H1 (cell line): ENCODE measurements around the gene ARHGAP28. TPM values are rescaled to one million over a fixed set of nuclear protein-coding genes. Genes with fewer than 3 reads are reported as not detected.
A peak's percentile ranks its signal among the peaks of the same experiment; 100 is the strongest.

Experiments used
- CTCF ChIA-PET: fragments of 300-600 bp; sonication (Branson Sonifier 250); formaldehyde crosslinking; loops from one replicate; lab custom pipeline; 2021; ENCODE audit not compliant: partially characterized antibody; lab: Charles Lee
- POLR2A ChIA-PET: fragments of 300-600 bp; sonication (Branson Sonifier 250); formaldehyde crosslinking; loops from one replicate; lab custom pipeline; 2021; ENCODE audit warnings: inconsistent platforms; ENCODE audit not compliant: partially characterized antibody; lab: Charles Lee
- DNase-seq, 2 experiments: peaks; one replicate each; pipeline versions ENCODE4 v3.0.0 to v3.0.0-alpha.2; 2010 to 2022; ENCODE audit warnings: low spot score in 2 of 2, low read depth in 1 of 2, mixed read lengths in 1 of 2
- FAIRE-seq: peaks from 2 replicates; lab custom pipeline; 2011; peaks lifted over from hg19 to GRCh38; lab: Jason Lieb, UNC
- H2AFZ ChIP-seq: 2 replicates; pipeline ENCODE4 v1.8.1; 2012; ENCODE audit warnings: low read length, inconsistent platforms
- H2AK5ac ChIP-seq: 2 replicates; pipeline ENCODE4 v1.6.1; 2013; ENCODE audit warnings: low read depth, low read length
- H2BK120ac ChIP-seq: replicated peaks from 2 replicates; pipeline ENCODE3; 2013; ENCODE audit warnings: low read depth, low read length, inconsistent platforms
- H2BK12ac ChIP-seq: 2 replicates; pipeline ENCODE4 v1.6.1; 2013; ENCODE audit warnings: low read depth, low read length
- H2BK15ac ChIP-seq: 2 replicates; pipeline ENCODE4 v1.6.1; 2013; ENCODE audit warnings: low read length
- H2BK20ac ChIP-seq: 2 replicates; pipeline ENCODE4 v1.6.1; 2013; ENCODE audit warnings: low read length
- H2BK5ac ChIP-seq: 2 replicates; pipeline ENCODE4 v1.6.1; 2013; ENCODE audit warnings: low read depth, low read length
- H3K14ac ChIP-seq: 2 replicates; pipeline ENCODE4 v1.6.1; 2013; ENCODE audit warnings: inconsistent platforms; ENCODE audit not compliant: insufficient read length
- H3K18ac ChIP-seq: 2 replicates; pipeline ENCODE4 v1.6.1; 2013; ENCODE audit warnings: low read length; ENCODE audit errors: extremely low read depth
- H3K23ac ChIP-seq: 2 replicates; pipeline ENCODE4 v1.6.1; 2013; ENCODE audit warnings: inconsistent platforms; ENCODE audit not compliant: insufficient read length
- H3K23me2 ChIP-seq: 2 replicates; pipeline ENCODE4 v1.6.1; 2013; ENCODE audit warnings: low read depth, low read length
- H3K27ac ChIP-seq: 2 replicates; pipeline ENCODE4 v1.6.1; 2011; ENCODE audit warnings: low read depth, low read length, inconsistent platforms
- H3K27me3 ChIP-seq, 4 experiments: replicated peaks in 1 of 4; 1 replicate in 1 of 4; 2 replicates in 3 of 4; pipeline versions ENCODE4 v1.6.1 to v1.8.1; 2011 to 2013; ENCODE audit warnings: low read length in 3 of 4, mild to moderate bottlenecking in 3 of 4, inconsistent platforms in 2 of 4, mixed read lengths in 2 of 4, moderate library complexity in 1 of 4; ENCODE audit not compliant: control insufficient read depth in 3 of 4, insufficient read depth in 3 of 4; ENCODE audit errors: extremely low read depth in 1 of 4
- H3K36me3 ChIP-seq, 4 experiments: 2 replicates each; pipeline versions ENCODE4 v1.6.1 to v1.8.1; 2011 to 2013; ENCODE audit warnings: mild to moderate bottlenecking in 4 of 4, low read length in 3 of 4, moderate library complexity in 2 of 4, control low read depth in 1 of 4, inconsistent platforms in 1 of 4; ENCODE audit not compliant: insufficient read depth in 4 of 4, control insufficient read depth in 2 of 4
- H3K4ac ChIP-seq: replicated peaks from 2 replicates; pipeline ENCODE3; 2013; ENCODE audit warnings: low read length, low read depth, mixed read lengths, inconsistent platforms; ENCODE audit not compliant: insufficient read length
- H3K4me1 ChIP-seq, 4 experiments: replicated peaks in 1 of 4; 1 replicate in 1 of 4; 2 replicates in 3 of 4; pipeline versions ENCODE4 v1.6.1 to v1.8.1; 2011 to 2013; ENCODE audit warnings: low read length in 3 of 4, inconsistent platforms in 2 of 4, mixed read lengths in 1 of 4; ENCODE audit not compliant: insufficient read depth in 4 of 4, control insufficient read depth in 3 of 4
- H3K4me2 ChIP-seq, 2 experiments: 2 replicates each; pipeline versions ENCODE4 v1.6.1 to v1.8.1; 2011 to 2013; ENCODE audit warnings: low read depth in 2 of 2, low read length in 2 of 2, control low read depth in 1 of 2, inconsistent platforms in 1 of 2, mild to moderate bottlenecking in 1 of 2; ENCODE audit not compliant: insufficient read depth in 1 of 2
- H3K4me3 ChIP-seq, 4 experiments: fragments of 200-600, 300-600 bp in 1 of 4; sonication (generic), shearing (Covaris generic), sonication (Bioruptor Twin) in 1 of 4; 2 replicates each; pipeline versions ENCODE4 v1.5.1 to v1.8.1; 2011 to 2016; ENCODE audit warnings: low read length in 4 of 4, low read depth in 3 of 4, control low read depth in 2 of 4, inconsistent platforms in 2 of 4, mild to moderate bottlenecking in 2 of 4, mixed read lengths in 1 of 4, moderate library complexity in 1 of 4; ENCODE audit not compliant: insufficient read depth in 2 of 4; ENCODE audit errors: extremely low read depth in 1 of 4
- H3K56ac ChIP-seq: replicated peaks from 2 replicates; pipeline ENCODE3; 2013; ENCODE audit warnings: low read depth, mild to moderate bottlenecking, mixed read lengths, low read length, inconsistent platforms; ENCODE audit not compliant: insufficient read length
- H3K79me1 ChIP-seq: 2 replicates; pipeline ENCODE4 v1.6.1; 2013; ENCODE audit warnings: low read depth, low read length, control low read depth
- H3K79me2 ChIP-seq, 2 experiments: 2 replicates each; pipeline versions ENCODE4 v1.6.1 to v1.8.1; 2012 to 2013; ENCODE audit warnings: low read length in 2 of 2, mild to moderate bottlenecking in 2 of 2, inconsistent platforms in 1 of 2; ENCODE audit not compliant: insufficient read depth in 2 of 2, control insufficient read depth in 1 of 2
- H3K9ac ChIP-seq, 4 experiments: replicated peaks in 1 of 4; 1 replicate in 1 of 4; 2 replicates in 3 of 4; pipeline versions ENCODE4 v1.6.1 to v1.8.1; 2011 to 2013; ENCODE audit warnings: low read depth in 3 of 4, low read length in 3 of 4, control low read depth in 2 of 4, mild to moderate bottlenecking in 2 of 4, moderate library complexity in 2 of 4, inconsistent platforms in 1 of 4; ENCODE audit errors: extremely low read depth in 1 of 4
- H3K9me3 ChIP-seq, 2 experiments: 2 replicates each; pipeline versions ENCODE4 v1.6.1 to v1.8.1; 2012 to 2013; ENCODE audit warnings: mild to moderate bottlenecking in 2 of 2, moderate library complexity in 2 of 2, control low read depth in 1 of 2, inconsistent platforms in 1 of 2, low read depth in 1 of 2, low read length in 1 of 2, mixed read lengths in 1 of 2; ENCODE audit not compliant: insufficient read depth in 2 of 2
- H4K20me1 ChIP-seq, 2 experiments: replicated peaks in 1 of 2; 2 replicates each; pipeline versions ENCODE3 to v1.8.1; 2011 to 2013; ENCODE audit warnings: inconsistent platforms in 2 of 2, low read length in 2 of 2, mild to moderate bottlenecking in 1 of 2; ENCODE audit not compliant: insufficient read depth in 2 of 2, control insufficient read depth in 1 of 2
- H4K5ac ChIP-seq: 2 replicates; pipeline ENCODE4 v1.6.1; 2013; ENCODE audit warnings: low read length, low read depth, mixed read lengths, inconsistent platforms; ENCODE audit not compliant: insufficient read length
- H4K8ac ChIP-seq: 2 replicates; pipeline ENCODE4 v1.8.0; 2013; ENCODE audit warnings: mild to moderate bottlenecking, moderate library complexity, low read length, inconsistent platforms; ENCODE audit not compliant: insufficient read depth; ENCODE audit errors: extremely low read depth
- H4K91ac ChIP-seq: replicated peaks from 2 replicates; pipeline ENCODE3; 2013; ENCODE audit warnings: low read length, mixed read lengths, inconsistent platforms; ENCODE audit not compliant: insufficient read length
- BACH1 ChIP-seq: IDR thresholded peaks from 2 replicates; pipeline ENCODE4 v1.6.1; 2012; ENCODE audit warnings: low read length, improper control_type of control experiment
- BCL11A ChIP-seq, 2 experiments: IDR thresholded peaks; one replicate each; pipeline ENCODE4 v1.6.1; 2011; ENCODE audit warnings: low read depth in 2 of 2, low read length in 2 of 2, mild to moderate bottlenecking in 2 of 2
- BRCA1 ChIP-seq: IDR thresholded peaks from 2 replicates; pipeline ENCODE4 v1.6.1; 2012; ENCODE audit warnings: low read depth, low read length, improper control_type of control experiment
- CEBPB ChIP-seq: IDR thresholded peaks from 2 replicates; pipeline ENCODE4 v1.6.1; 2012; ENCODE audit warnings: low read depth, low read length
- EP300 ChIP-seq, 2 experiments: IDR thresholded peaks; 1 replicate in 1 of 2; 2 replicates in 1 of 2; pipeline ENCODE4 v1.6.1; 2011 to 2012; ENCODE audit warnings: low read depth in 2 of 2, low read length in 2 of 2, mild to moderate bottlenecking in 2 of 2, borderline replicate concordance in 1 of 2, inconsistent platforms in 1 of 2, moderate library complexity in 1 of 2
- JUND ChIP-seq: IDR thresholded peaks from 2 replicates; pipeline ENCODE4 v1.6.1; 2011; ENCODE audit warnings: mild to moderate bottlenecking, improper control_type of control experiment, low read length
- KDM5A ChIP-seq: fragments of 200-600 bp; IDR thresholded peaks from 2 replicates; pipeline ENCODE4 v1.7.1; 2012; ENCODE audit warnings: mild to moderate bottlenecking, low read length, inconsistent platforms, mixed read lengths
- MAFK ChIP-seq: IDR thresholded peaks from 2 replicates; pipeline ENCODE4 v1.6.1; 2012; ENCODE audit warnings: low read depth, mild to moderate bottlenecking, improper control_type of control experiment, low read length
- POLR2A ChIP-seq, 2 experiments: IDR thresholded peaks; 1 replicate in 1 of 2; 2 replicates in 1 of 2; pipeline ENCODE4 v1.6.1; 2011; ENCODE audit warnings: low read depth in 2 of 2, low read length in 2 of 2, mild to moderate bottlenecking in 2 of 2; ENCODE audit errors: control extremely low read depth in 1 of 2
- RFX5 ChIP-seq: IDR thresholded peaks from 2 replicates; pipeline ENCODE4 v1.6.1; 2011; ENCODE audit warnings: low read depth, low read length, improper control_type of control experiment, borderline replicate concordance
- SIN3A ChIP-seq, 2 experiments: IDR thresholded peaks in 1 of 2; conservative IDR thresholded peaks in 1 of 2; 2 replicates each; pipeline ENCODE4 v1.6.1; 2011 to 2012; ENCODE audit warnings: low read length in 2 of 2, improper control_type of control experiment in 1 of 2, low read depth in 1 of 2, mild to moderate bottlenecking in 1 of 2
- SIX5 ChIP-seq: IDR thresholded peaks from 2 replicates; pipeline ENCODE4 v1.6.1; 2011; ENCODE audit warnings: mild to moderate bottlenecking, low read depth, low read length
- TAF7 ChIP-seq: optimal IDR thresholded peaks from 2 replicates; pipeline ENCODE3; 2011; ENCODE audit warnings: low read depth, mild to moderate bottlenecking, inconsistent platforms, low read length, moderate library complexity, borderline replicate concordance
- TEAD4 ChIP-seq: IDR thresholded peaks from 2 replicates; pipeline ENCODE4 v1.6.1; 2012; ENCODE audit warnings: low read depth, low read length, inconsistent platforms, mixed read lengths
- YY1 ChIP-seq: IDR thresholded peaks from 2 replicates; pipeline ENCODE4 v1.6.1; 2011; ENCODE audit warnings: low read depth, mild to moderate bottlenecking, low read length
- WGBS, 2 experiments: shearing (Covaris generic) in 1 of 2; methylation state at CpG; one replicate each; pipeline versions ENCODE4 v1.1.6 to v1.1.7; 2013 to 2015; ENCODE audit warnings: low lambda C conversion rate in 2 of 2, mixed read lengths in 2 of 2, inconsistent platforms in 1 of 2, low coverage in 1 of 2, missing lambda C conversion rate in 1 of 2; ENCODE audit not compliant: insufficient replicate concordance in 2 of 2, insufficient coverage in 1 of 2, insufficient read length in 1 of 2; ENCODE audit errors: extremely low coverage in 1 of 2, missing lambda C conversion rate in 1 of 2; 5-methylcytosine and 5-hydroxymethylcytosine counted together
- polyA plus RNA-seq, 7 experiments: library from polyadenylated mRNA; depleted of rRNA in 3 of 7; stranded (reverse) in 5 of 7; unstranded in 2 of 7; fragments of >200 nt in 5 of 7; fragments of 200-250 nt in 2 of 7; gene quantifications; 1 replicate in 5 of 7; 2 replicates in 1 of 7; 4 replicates in 1 of 7; pipeline versions ENCODE4 v1.2.1 to v1.2.3, GENCODE V29; 2011 to 2013; ENCODE audit warnings: missing spikeins in 2 of 7, mixed read lengths in 2 of 7
- total RNA-seq: library from RNA; stranded (reverse); fragmentation: NEBNext Ultra II Directional; extraction: Animal tissue kit (Norgen Biotek cat#: 25700); gene quantifications from 2 replicates; pipeline ENCODE4 v1.2.1, GENCODE V29; 2021

The ARHGAP28 gene
- total and polyA plus RNA-seq, 2 of the 8 experiments (the other 6 are each of a cell fraction or from before 2014, with no cell fraction given) = 2.9 to 14.4 TPM

- no peaks in the 10 kb centered on the region for H3K23me2 ChIP-seq
- no peak overlapping the region for H4K8ac ChIP-seq
- H2AK5ac ChIP-seq = no peak overlapping the region
- no peaks in the 10 kb centered on the region for H3K9me3 ChIP-seq
- no peak overlapping the region for H4K91ac ChIP-seq
- H2BK15ac ChIP-seq = no peak overlapping the region
- H3K36me3 ChIP-seq = no peaks in the 10 kb centered on the region
- WGBS, 2 experiments = 67% methylated on average over 2 of the region's 2 CpGs; no CpG with 5 or more reads in 1 of the 2 experiments
- DNase-seq (no peak), FAIRE-seq (peak; percentile 36)
- H2BK5ac ChIP-seq = no peak overlapping the region
- H3K14ac ChIP-seq = no peak overlapping the region
- H4K20me1 ChIP-seq = no peaks in the 10 kb centered on the region
- peak overlapping the region; percentile 13 for H4K5ac ChIP-seq
- H3K4ac ChIP-seq = no peak overlapping the region
- ChIA-PET CTCF (interaction anchor here (0.8 to 4.1 kb wide), 5 partner anchors 8 to 145 kb away, joined by 3 to 23 read pairs (median 5); partner anchors contain the start of gene ARHGAP28), POLR2A (interaction anchor here (2.1 kb wide), 1 partner anchor 11 kb away, joined by 10 read pairs; no protein-coding TSS in a partner anchor)
- peaks cover 0 to 9% (median 3%) of the 10 kb centered on the region in 4 experiments; a peak in 3 of 7 replicates for H3K4me1 ChIP-seq
- no peaks in the 10 kb centered on the region for H3K79me1 ChIP-seq
- no peak overlapping the region for H3K4me2 ChIP-seq
- no peak overlapping the region for H2BK20ac ChIP-seq
- H2AFZ ChIP-seq = no peak overlapping the region
- H3K79me2 ChIP-seq = no peaks in the 10 kb centered on the region
- H3K4me3 ChIP-seq = no peak overlapping the region
- no peak overlapping the region for H3K23ac ChIP-seq
- H3K27ac ChIP-seq = no peak overlapping the region
- no peak overlapping the region for H3K9ac ChIP-seq
- H3K18ac ChIP-seq = no peak overlapping the region
- no peak overlapping the region for H2BK120ac ChIP-seq
- no peak overlapping the region for H3K56ac ChIP-seq
- no peak overlapping the region for H2BK12ac ChIP-seq
- H3K27me3 ChIP-seq = no peaks in the 10 kb centered on the region
- TF ChIP-seq BACH1 (peak; percentile 65), POLR2A (IDR thresholded peaks at IDR 0.05; ENCODE audit: control extremely low read depth in 1 of 2, low read depth in 2 of 2, low read length in 2 of 2) (no peak), TAF7 (no peak), BRCA1 (no peak), BCL11A (IDR thresholded peaks at IDR 0.05; ENCODE audit: low read depth in 2 of 2, low read length in 2 of 2) (no peak), EP300 (IDR thresholded peaks at IDR 0.05; ENCODE audit: borderline replicate concordance in 1 of 2, low read depth in 2 of 2, low read length in 2 of 2) (no peak), JUND (no peak), CEBPB (no peak), SIX5 (no peak), TEAD4 (no peak), KDM5A (no peak), MAFK (peak; percentile 31; the same call in 1 of the 2 replicates), RFX5 (no peak), SIN3A (conservative IDR thresholded peaks at IDR 0.05 in 1 of 2, IDR thresholded peaks at IDR 0.05 in 1 of 2; ENCODE audit: low read depth in 1 of 2, low read length in 2 of 2) (no peak), YY1 (no peak)
Observed at GRCh38 chr18:6741232-6741663, 11.7 kb downstream of the ARHGAP28 start.
